ENCODE results near the gene MAFF.

- TF ChIP-seq CTCF (conservative IDR thresholded peaks at IDR 0.05 in 1 of 2, IDR thresholded peaks at IDR 0.05 in 1 of 2; ENCODE audit: low read depth in 1 of 2, low read length in 2 of 2): no peak
- no peak for TF ChIP-seq EZH2 (IDR thresholded peaks at IDR 0.05; ENCODE audit: low read length, missing control alignments)
Measured at GRCh38 chr22:38191731-38192474, 9.9 kb upstream of the MAFF start.

Measured in fibroblast of lung (primary cell).